Measurements from ENCODE around the gene ANXA9.

ANXA9 gene

GRCh38 chr1:150974580-150975478 lies 7.3 kb upstream of the ANXA9 start, which contains the start of gene CERS2:
Gene CERS2 (minus strand): TSS chr1:150974835. CDS start chr1:150969090, 5,745 bp downstream.
- DNase-seq (ENCODE audit: low read depth), result peak; percentile 68

DNA sequence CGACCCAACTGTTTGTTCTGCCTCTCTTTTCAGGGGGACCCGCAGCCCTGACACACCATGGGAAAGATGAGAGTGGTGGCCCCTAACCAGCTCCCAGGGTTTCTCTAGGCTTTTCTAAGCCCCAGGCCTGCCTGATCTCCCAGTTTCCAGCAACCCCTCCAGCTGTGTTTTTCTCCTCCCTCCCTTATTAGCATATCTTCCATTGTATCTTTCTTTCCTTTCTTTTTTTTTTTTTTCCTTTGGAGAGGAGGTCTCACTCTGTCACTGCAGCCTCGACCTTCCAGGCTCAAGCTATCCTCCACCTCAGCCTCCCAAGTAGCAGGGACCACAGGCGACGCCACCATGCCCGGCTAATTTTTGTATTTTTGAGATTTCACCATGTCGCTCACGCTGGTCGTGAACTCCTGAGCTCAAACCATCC lies 5.7 kb upstream of the ANXA9 start:
- DNase-seq (ENCODE audit: low read depth), result no peak

GRCh38 chr1:150976879-150977694 lies 5.0 kb upstream of the ANXA9 start:
- DNase-seq (ENCODE audit: low read depth), result peak; percentile 53

GRCh38 chr1:150979092-150980056 lies 2.7 kb upstream of the ANXA9 start:
- peak; percentile 70 for DNase-seq (ENCODE audit: low read depth)

DNA sequence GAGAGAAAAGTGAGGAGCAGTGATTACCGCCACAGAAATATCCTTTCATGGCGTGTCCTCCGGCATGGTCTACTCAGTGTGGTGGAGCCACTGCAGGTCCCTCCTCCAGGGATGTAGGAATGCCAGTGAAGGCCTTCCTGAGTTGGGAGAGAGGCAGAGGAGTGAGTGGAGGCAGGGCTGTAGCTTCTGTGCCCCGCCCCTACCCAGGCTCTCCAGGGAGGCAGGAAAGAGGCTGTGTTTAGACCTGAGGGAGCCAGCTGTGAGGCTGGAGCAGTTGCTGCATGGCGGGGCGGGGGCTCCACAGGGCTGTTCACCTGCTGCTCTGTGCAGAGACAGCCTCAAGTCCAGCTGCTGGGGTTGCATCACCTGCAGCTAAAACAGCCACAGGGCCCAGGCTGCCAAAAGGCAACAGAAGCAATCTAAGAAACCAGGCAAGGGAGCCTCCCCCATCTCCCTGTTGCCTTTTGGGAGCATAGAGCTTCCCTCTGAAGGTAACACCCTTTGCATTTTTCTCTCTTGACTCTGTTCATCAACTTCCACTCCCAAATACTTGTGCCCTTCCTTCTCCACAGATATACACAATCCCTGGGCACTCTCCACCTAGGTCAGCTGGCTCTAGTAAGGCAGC lies 801 bp upstream of the ANXA9 start:
- DNase-seq (ENCODE audit: low read depth), result no peak

DNA sequence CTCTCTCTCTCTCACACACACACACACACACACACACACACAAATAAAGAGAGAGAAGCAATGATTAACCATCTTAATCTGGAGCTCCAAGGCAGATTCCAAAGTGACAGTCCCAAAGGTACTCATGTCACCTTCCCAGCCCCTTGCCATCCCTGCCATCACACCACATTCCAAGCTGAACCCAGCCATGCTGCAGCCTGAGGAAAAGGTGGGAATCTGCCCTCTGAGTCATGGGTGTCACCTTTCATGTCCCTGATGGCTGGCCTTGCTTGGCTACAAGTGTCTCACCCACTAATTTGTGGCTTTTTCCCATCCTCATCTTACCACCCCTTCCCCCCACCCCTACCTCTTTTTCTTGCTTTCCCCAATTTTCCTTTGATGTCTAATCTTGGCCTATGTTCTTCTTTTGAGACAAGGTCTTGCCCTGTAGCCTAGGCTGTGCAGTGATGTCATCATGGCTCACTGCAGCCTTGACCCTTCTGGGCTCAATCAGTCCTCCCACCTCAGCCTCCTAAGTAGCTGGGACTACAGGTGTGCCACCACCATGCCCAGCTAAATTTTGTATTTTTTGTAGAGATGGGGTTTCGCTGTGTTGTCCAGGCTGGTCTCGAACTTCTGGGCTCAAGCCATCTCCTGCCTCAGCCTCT lies 3.2 kb downstream of the ANXA9 start:
- DNase-seq (ENCODE audit: low read depth), result no peak

GRCh38 chr1:150987924-150988323 lies 5.8 kb downstream of the ANXA9 start:
- no peak for DNase-seq (ENCODE audit: low read depth)

DNA sequence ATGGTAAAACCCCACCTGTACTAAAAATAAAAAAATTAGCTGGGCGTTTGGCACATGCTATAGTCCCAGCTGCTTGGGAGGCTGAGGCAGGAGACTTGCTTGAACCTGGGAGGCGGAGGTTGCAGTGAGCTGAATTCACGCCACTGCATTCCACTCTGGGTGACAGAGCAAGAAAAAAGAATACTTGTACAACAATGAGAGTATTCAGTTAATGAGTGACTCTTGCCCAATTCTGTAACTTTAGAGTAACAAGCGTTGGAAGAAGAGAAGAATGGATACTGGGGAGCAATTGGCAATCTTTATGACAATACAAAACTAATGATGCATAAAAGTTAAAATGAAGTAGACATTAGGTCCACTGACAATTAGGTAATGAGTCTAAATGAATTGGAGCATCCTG lies 10.5 kb downstream of the ANXA9 start:
- DNase-seq (ENCODE audit: low read depth), result no peak

GRCh38 chr1:150994248-150994647 lies 12.2 kb downstream of the ANXA9 start:
- no peak for DNase-seq (ENCODE audit: low read depth)

DNA sequence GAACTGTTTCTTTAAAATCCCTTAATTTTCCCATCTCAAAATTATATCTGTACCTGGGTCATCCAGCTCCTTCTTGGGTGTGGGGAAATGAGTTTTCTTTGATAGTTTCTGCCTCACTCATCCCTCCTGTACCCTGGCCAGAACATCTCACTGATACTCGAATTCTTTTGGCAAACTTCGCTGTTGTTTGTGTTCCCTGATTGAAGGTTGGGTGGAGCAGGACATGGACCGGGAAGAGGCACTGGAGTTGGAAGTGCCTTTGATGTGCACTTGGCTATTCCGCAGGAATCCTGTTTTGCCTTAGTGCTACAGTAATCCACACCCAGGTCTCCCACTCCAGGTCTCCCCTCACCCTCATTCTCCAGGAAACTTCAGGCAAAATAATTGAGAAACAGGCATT lies 13.4 kb downstream of the ANXA9 start:
- DNase-seq (ENCODE audit: low read depth), result no peak

- DNase-seq (ENCODE audit: low read depth), result no peak
These were observed 13.8 kb downstream of the ANXA9 start for GRCh38 chr1:150995896-150996295.

- DNase-seq (ENCODE audit: low read depth), result no peak
These were observed 15.2 kb downstream of the ANXA9 start for GRCh38 chr1:150997126-150997872.

GRCh38 chr1:150997949-150998348 lies 15.9 kb downstream of the ANXA9 start:
- DNase-seq (ENCODE audit: low read depth), result no peak

- DNase-seq (ENCODE audit: low read depth), result no peak
These were observed 17.1 kb downstream of the ANXA9 start for GRCh38 chr1:150999051-150999674.

DNA sequence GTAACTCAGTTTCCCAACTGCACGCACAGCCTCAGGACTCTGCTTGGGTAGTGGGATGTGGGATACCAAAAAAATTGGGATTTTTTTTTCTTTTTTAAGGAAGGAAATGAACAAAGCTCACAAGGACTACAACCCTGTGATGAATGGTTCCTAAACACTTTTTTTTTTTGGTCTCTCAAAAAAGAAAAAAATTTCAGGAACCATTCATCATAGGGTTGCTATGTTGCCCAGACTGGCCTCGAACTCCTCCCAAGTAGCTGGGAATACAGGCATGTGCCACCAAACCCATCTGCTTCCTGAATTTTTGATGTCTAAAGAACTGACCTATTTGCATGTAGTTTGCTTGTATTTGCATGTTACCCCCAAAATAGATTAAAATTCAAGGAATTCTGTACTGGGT lies 17.8 kb downstream of the ANXA9 start:
- no peak for DNase-seq (ENCODE audit: low read depth)

DNA sequence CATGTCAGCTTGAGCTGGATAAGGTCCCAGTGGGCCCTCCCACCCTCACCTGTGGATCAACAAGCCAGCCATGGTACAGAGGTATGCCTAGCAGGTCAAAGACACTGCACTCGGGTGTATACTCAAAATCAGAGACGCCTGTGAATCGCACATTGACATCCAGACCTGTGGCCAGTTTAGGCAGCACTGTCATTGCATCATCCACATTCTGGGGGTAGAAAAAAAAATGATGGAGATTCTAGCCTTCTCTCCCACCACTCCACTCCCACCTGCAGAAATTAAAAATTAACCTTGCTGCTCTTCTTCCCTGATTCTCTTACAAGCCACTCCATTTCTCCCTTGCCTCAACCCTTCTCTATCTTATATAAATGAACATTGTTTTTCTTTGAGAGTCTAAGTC lies 18.3 kb downstream of the ANXA9 start:
- DNase-seq (ENCODE audit: low read depth), result no peak

DNA sequence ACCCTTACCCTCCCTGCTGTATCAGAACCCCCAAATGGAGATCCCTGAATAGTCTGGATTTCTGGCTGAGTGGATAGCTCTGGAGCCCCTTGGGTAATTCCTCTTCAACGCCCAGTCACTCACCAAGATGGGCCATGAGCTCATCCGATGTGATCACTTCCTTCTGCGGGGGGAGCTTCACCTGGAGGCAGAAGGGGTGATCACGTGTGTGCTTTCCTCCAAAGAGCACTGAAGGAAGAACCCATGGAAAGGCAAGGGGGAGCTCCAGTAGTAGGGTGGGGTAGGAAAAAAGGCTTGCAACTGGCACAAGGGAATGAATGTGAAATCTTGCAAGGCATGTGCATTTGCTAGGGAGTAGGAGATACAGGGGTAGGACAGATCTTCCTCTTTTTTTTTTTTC lies 19.5 kb downstream of the ANXA9 start:
- no peak for DNase-seq (ENCODE audit: low read depth)

GRCh38 chr1:151002051-151002450 lies 20.0 kb downstream of the ANXA9 start:
- DNase-seq (ENCODE audit: low read depth), result no peak

DNA sequence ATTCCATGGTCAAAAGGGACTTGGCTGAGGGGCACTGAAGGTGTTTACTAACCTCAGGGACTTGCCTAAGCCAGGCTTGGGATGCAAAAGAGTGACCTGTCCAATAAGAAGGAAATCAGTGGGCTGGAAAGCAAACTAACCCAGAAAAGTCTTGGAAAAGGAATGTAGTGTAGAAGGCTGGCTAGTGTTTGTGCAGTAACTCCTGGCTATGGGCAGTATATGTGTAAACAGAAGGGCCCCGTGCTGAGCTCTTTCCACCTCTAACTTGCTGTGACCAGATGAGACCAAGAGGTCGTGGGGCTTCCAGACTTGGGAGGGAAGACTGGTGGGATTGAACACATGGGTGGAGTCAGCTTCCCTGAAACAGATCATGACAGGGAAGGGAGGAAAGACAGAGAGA lies 20.5 kb downstream of the ANXA9 start:
- no peak for DNase-seq (ENCODE audit: low read depth)

DNA sequence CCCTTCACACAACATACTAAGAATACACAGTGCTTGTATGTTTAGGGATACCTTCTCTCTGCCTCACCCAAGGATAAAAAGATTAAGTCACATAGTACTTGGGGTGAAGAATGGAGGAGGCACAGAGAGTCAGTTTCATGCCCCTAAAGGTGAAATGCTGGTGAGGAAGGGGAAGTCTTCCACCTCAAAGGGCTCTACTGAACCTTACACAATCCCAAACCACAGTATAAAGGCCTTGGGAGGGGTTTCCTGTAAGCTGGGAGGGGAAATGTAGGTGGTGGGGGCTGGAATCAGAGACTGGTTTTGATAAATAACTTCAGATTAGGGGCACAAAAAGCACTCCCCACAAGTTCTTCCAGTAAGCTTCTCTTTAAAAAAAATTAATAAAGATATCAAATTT lies 21.1 kb downstream of the ANXA9 start:
- no peak for DNase-seq (ENCODE audit: low read depth)
